Kidney (tissue), 14 donors: Measurements from ENCODE around the gene APBA1. TPM values are rescaled to one million over a fixed set of nuclear protein-coding genes. Genes with fewer than 3 reads are reported as not detected.

Source experiments
- DNase-seq, 5 donors: peaks; one replicate each; pipeline ENCODE4 v3.0.0-alpha.2; 2013 to 2020
- FAIRE-seq: peaks from 2 replicates; lab custom pipeline; 2012; peaks lifted over from hg19 to GRCh38; lab: Jason Lieb, UNC
- H3K27ac ChIP-seq, 2 donors: one replicate each; pipeline ENCODE4 v1.7.0; 2013; ENCODE audit warnings: low read depth in 2 of 2, low read length in 2 of 2, inconsistent platforms in 1 of 2
- H3K27me3 ChIP-seq: one replicate; pipeline ENCODE4 v1.7.1; 2013; ENCODE audit warnings: low read length, inconsistent platforms; ENCODE audit not compliant: control insufficient read depth, insufficient read depth
- H3K36me3 ChIP-seq, 3 donors: one replicate each; pipeline versions ENCODE4 v1.7.0 to v1.7.1; 2013; ENCODE audit warnings: low read length in 3 of 3, control low read depth in 1 of 3, inconsistent platforms in 1 of 3; ENCODE audit not compliant: insufficient read depth in 3 of 3, control insufficient read depth in 2 of 3
- H3K4me1 ChIP-seq, 3 donors: one replicate each; pipeline versions ENCODE4 v1.7.0 to v1.7.1; 2013; ENCODE audit warnings: low read length in 3 of 3, inconsistent platforms in 1 of 3, low read depth in 1 of 3; ENCODE audit not compliant: control insufficient read depth in 2 of 3, insufficient read depth in 2 of 3
- H3K4me3 ChIP-seq, 3 donors: one replicate each; pipeline versions ENCODE4 v1.7.0 to v1.8.1; 2013; ENCODE audit warnings: low read length in 3 of 3, control low read depth in 1 of 3, inconsistent platforms in 1 of 3
- H3K9ac ChIP-seq, 3 donors: one replicate each; pipeline versions ENCODE4 v1.7.0 to v1.7.1; 2013; ENCODE audit warnings: low read length in 3 of 3, control low read depth in 1 of 3, inconsistent platforms in 1 of 3
- H3K9me3 ChIP-seq, 3 donors: one replicate each; pipeline versions ENCODE4 v1.7.0 to v1.7.1; 2013; ENCODE audit warnings: low read length in 3 of 3, control low read depth in 1 of 3, inconsistent platforms in 1 of 3; ENCODE audit not compliant: control insufficient read depth in 2 of 3, insufficient read depth in 1 of 3
- CTCF ChIP-seq: IDR thresholded peaks from 3 replicates; pipeline ENCODE4 v1.5.1; 2012; ENCODE audit warnings: mild to moderate bottlenecking, moderate library complexity, borderline replicate concordance; ENCODE audit not compliant: insufficient read depth; ENCODE audit errors: extremely low read depth
- intact Hi-C: fragments of 100-400 bp; cut with DNase I; formaldehyde crosslinking; loops from one replicate; pipeline ENCODE4 v1.11.1; 2022
- polyA plus RNA-seq: library from polyadenylated mRNA; stranded (reverse); fragments of 350-450 nt; fragmentation: Illumina TruSeq; extraction: RNeasy Lipid Tissue Mini Kit (QIAGEN cat#74804); gene quantifications from one replicate; pipeline ENCODE4 v1.2.3, GENCODE V29; 2014; ENCODE audit warnings: low read depth, low replicate concordance; ENCODE audit not compliant: insufficient read depth
- total RNA-seq: library from RNA; stranded (reverse); fragmentation: NEBNext Ultra II Directional; extraction: Animal tissue kit (Norgen Biotek cat#: 25700); gene quantifications from one replicate; pipeline ENCODE4 v1.2.1, GENCODE V29; 2021
- donor health status: control.
- donor health status: control.
- donor health status: control.
- donor health status: control.
- donor health status: control.
- donor health status: DM: yes; HTN: yes; CAD: no.
- donor health status: Normal renal cell carcinoma (clear cell type).

APBA1 gene
- total and polyA plus RNA-seq, 2 donors from 2014 or later, result 1.3 to 5.1 TPM

GRCh38 chr9:69430206-69430605 is 242.0 kb downstream of the APBA1 start:
- Histone ChIP-seq H3K4me1 (no peaks in the 10 kb centered on the region), H3K27ac (no peak overlapping the region), H3K9me3 (no peaks in the 10 kb centered on the region), H3K36me3 (peaks cover 0 to 4% (median 0%) of the 10 kb centered on the region in 3 donors), H3K9ac (no peak overlapping the region), H3K4me3 (no peak overlapping the region), H3K27me3 (no peaks in the 10 kb centered on the region)
- FAIRE-seq (no peak), DNase-seq (no peak)
- TF ChIP-seq CTCF, result no peak
- intact Hi-C loops, result no loop called here

GRCh38 chr9:69429281-69429680 is 242.9 kb downstream of the APBA1 start:
- Histone ChIP-seq H3K9me3 (no peaks in the 10 kb centered on the region), H3K27me3 (no peaks in the 10 kb centered on the region), H3K36me3 (peaks cover 0 to 4% (median 0%) of the 10 kb centered on the region in 3 donors), H3K4me1 (no peaks in the 10 kb centered on the region), H3K9ac (no peak overlapping the region), H3K27ac (no peak overlapping the region), H3K4me3 (no peak overlapping the region)
- FAIRE-seq, result no peak
- no peak for DNase-seq
- intact Hi-C loops, result no loop called here
- no peak for TF ChIP-seq CTCF

GRCh38 chr9:69428017-69428785 is 244.0 kb downstream of the APBA1 start:
- H3K4me1 ChIP-seq, result no peaks in the 10 kb centered on the region
- DNase-seq, result no peak
- H3K27me3 ChIP-seq, result no peaks in the 10 kb centered on the region
- H3K36me3 ChIP-seq, result peaks cover 0 to 4% (median 0%) of the 10 kb centered on the region in 3 donors
- TF ChIP-seq CTCF, result no peak
- FAIRE-seq, result no peak
- H3K9me3 ChIP-seq, result no peaks in the 10 kb centered on the region
- intact Hi-C loops, result no loop called here
- no peak overlapping the region for H3K27ac ChIP-seq
- no peak overlapping the region for H3K4me3 ChIP-seq
- no peak overlapping the region for H3K9ac ChIP-seq
